ENCODE data around the gene CREB3L2. TPM values are rescaled to one million over a fixed set of nuclear protein-coding genes. Genes with fewer than 3 reads are reported as not detected.

CREB3L2 gene
- total RNA-seq, 1 experiment from 2014 or later, result 18.1 TPM

GRCh38 chr7:137992104-137992549 is 9.8 kb downstream of the CREB3L2 start:
- no peaks in the 10 kb centered on the region for H3K9me3 ChIP-seq (ENCODE audit: low read length)
- POLR2A ChIA-PET (ENCODE audit: unreplicated experiment), result no interaction called here
- CTCF ChIA-PET, result no interaction called here
- BruUV-seq (replicated peaks), result no TSS peak
- peaks cover 53% of the 10 kb centered on the region for H3K79me2 ChIP-seq (ENCODE audit: low read length)
- H3K27me3 ChIP-seq (ENCODE audit: low read length), result no peaks in the 10 kb centered on the region
- H3K9me2 ChIP-seq (replicated peaks; ENCODE audit: low read length), result no peaks in the 10 kb centered on the region
- H3K4me3 ChIP-seq (ENCODE audit: low read length), result no peak overlapping the region
- H3K4me1 ChIP-seq (ENCODE audit: insufficient read depth, low read length), result no peaks in the 10 kb centered on the region
- no peak overlapping the region for H3K27ac ChIP-seq (ENCODE audit: low read length)
- no peaks in the 10 kb centered on the region for H4K20me1 ChIP-seq (ENCODE audit: low read length)
- no peak overlapping the region for H2AFZ ChIP-seq (ENCODE audit: low read length)
- H3K36me3 ChIP-seq (ENCODE audit: low read depth, low read length), result no peaks in the 10 kb centered on the region
- DNase-seq (no peak), ATAC-seq (no peak)
- H3K9ac ChIP-seq (ENCODE audit: low read length), result no peak overlapping the region
- intact Hi-C loops (cut with micrococcal nuclease), result no loop called here
- TF ChIP-seq EZH2phosphoT487 (IDR thresholded peaks at IDR 0.05; ENCODE audit: borderline replicate concordance, low read length), result no peak
- TF ChIP-seq EZH2 (IDR thresholded peaks at IDR 0.05; ENCODE audit: low read length, unreplicated experiment), result no peak
- no peak for TF ChIP-seq CTCF (conservative IDR thresholded peaks at IDR 0.05; ENCODE audit: low read depth, low read length)
- no peaks in the 10 kb centered on the region for H3F3A ChIP-seq (ENCODE audit: low read length, unreplicated experiment)
- no peak overlapping the region for H3K4me2 ChIP-seq (ENCODE audit: low read length)

- H4K20me1 ChIP-seq (ENCODE audit: low read length), result no peaks in the 10 kb centered on the region
- no peaks in the 10 kb centered on the region for H3F3A ChIP-seq (ENCODE audit: low read length, unreplicated experiment)
- no TSS peak for BruUV-seq (replicated peaks)
- no peaks in the 10 kb centered on the region for H3K4me1 ChIP-seq (ENCODE audit: insufficient read depth, low read length)
- H3K9me3 ChIP-seq (ENCODE audit: low read length), result no peaks in the 10 kb centered on the region
- ChIA-PET CTCF (no interaction called here), POLR2A (ENCODE audit: unreplicated experiment) (no interaction called here)
- no peak overlapping the region for H3K27ac ChIP-seq (ENCODE audit: low read length)
- no peak overlapping the region for H3K9ac ChIP-seq (ENCODE audit: low read length)
- TF ChIP-seq EZH2 (IDR thresholded peaks at IDR 0.05; ENCODE audit: low read length, unreplicated experiment) (no peak), CTCF (conservative IDR thresholded peaks at IDR 0.05; ENCODE audit: low read depth, low read length) (no peak), EZH2phosphoT487 (IDR thresholded peaks at IDR 0.05; ENCODE audit: borderline replicate concordance, low read length) (no peak)
- ATAC-seq (no peak), DNase-seq (no peak)
- intact Hi-C loops (cut with micrococcal nuclease), result no loop called here
- no peak overlapping the region for H3K4me3 ChIP-seq (ENCODE audit: low read length)
- H3K79me2 ChIP-seq (ENCODE audit: low read length), result peaks cover 42% of the 10 kb centered on the region
- no peaks in the 10 kb centered on the region for H3K27me3 ChIP-seq (ENCODE audit: low read length)
- no peak overlapping the region for H2AFZ ChIP-seq (ENCODE audit: low read length)
- H3K4me2 ChIP-seq (ENCODE audit: low read length), result no peak overlapping the region
- no peaks in the 10 kb centered on the region for H3K9me2 ChIP-seq (replicated peaks; ENCODE audit: low read length)
- no peaks in the 10 kb centered on the region for H3K36me3 ChIP-seq (ENCODE audit: low read depth, low read length)
Measured at GRCh38 chr7:137990251-137990941, 11.5 kb downstream of the CREB3L2 start.

- ChIA-PET CTCF (no interaction called here), POLR2A (ENCODE audit: unreplicated experiment) (no interaction called here)
- no peak overlapping the region for H3K4me2 ChIP-seq (ENCODE audit: low read length)
Measured at GRCh38 chr7:137989590-137989989, 12.3 kb downstream of the CREB3L2 start.

More at GRCh38 chr7:137989590-137989989, 12.3 kb downstream of the CREB3L2 start:
- no peak overlapping the region for H3K9ac ChIP-seq (ENCODE audit: low read length)
- no peak for DNase-seq
- H4K20me1 ChIP-seq (ENCODE audit: low read length), result no peaks in the 10 kb centered on the region
- no peaks in the 10 kb centered on the region for H3K36me3 ChIP-seq (ENCODE audit: low read depth, low read length)
- no TSS peak for BruUV-seq (replicated peaks)
- H3K4me1 ChIP-seq (ENCODE audit: insufficient read depth, low read length), result no peaks in the 10 kb centered on the region
- H3K27ac ChIP-seq (ENCODE audit: low read length), result no peak overlapping the region
- H3K79me2 ChIP-seq (ENCODE audit: low read length), result peaks cover 42% of the 10 kb centered on the region
- H3K27me3 ChIP-seq (ENCODE audit: low read length), result no peaks in the 10 kb centered on the region
- no peaks in the 10 kb centered on the region for H3F3A ChIP-seq (ENCODE audit: low read length, unreplicated experiment)
- no peak overlapping the region for H2AFZ ChIP-seq (ENCODE audit: low read length)
- ATAC-seq, result no peak
- H3K9me3 ChIP-seq (ENCODE audit: low read length), result no peaks in the 10 kb centered on the region
- H3K9me2 ChIP-seq (replicated peaks; ENCODE audit: low read length), result no peaks in the 10 kb centered on the region
- TF ChIP-seq EZH2 (IDR thresholded peaks at IDR 0.05; ENCODE audit: low read length, unreplicated experiment), result no peak
- no peak for TF ChIP-seq EZH2phosphoT487 (IDR thresholded peaks at IDR 0.05; ENCODE audit: borderline replicate concordance, low read length)
- no peak for TF ChIP-seq CTCF (conservative IDR thresholded peaks at IDR 0.05; ENCODE audit: low read depth, low read length)
- intact Hi-C loops (cut with micrococcal nuclease), result no loop called here
- no peak overlapping the region for H3K4me3 ChIP-seq (ENCODE audit: low read length)

Data from PC-3 (cell line).